ENCODE data around the gene CDR2L.

The CDR2L gene

DNA sequence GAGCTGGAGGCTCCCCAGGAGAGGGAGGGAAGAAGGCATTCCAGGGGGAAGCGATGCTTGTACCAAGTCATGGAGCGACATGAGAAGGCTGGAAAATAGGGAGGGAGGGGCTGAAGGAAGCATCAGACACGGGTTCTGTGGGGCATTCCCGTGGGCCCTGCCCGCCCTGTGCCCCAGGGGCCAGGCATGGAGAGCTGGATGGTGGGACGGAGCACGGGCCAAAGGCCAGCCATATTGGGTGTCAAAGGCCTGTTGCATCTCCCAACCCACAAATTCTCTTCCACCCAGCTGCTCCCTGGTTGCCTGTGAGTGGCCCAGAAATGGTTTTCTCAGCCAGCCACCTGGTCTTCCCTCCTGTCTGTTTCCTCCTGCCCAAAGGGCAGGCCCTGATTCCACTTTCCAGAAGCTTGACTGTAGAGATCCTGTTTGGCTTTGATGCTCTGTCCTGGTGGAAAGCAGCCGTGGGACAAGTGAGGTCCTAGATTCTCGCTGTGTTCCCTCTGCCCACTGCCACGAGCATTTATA, 3.2 kb downstream of the CDR2L start:
- H3K27me3 ChIP-seq (replicated peaks; ENCODE audit: control insufficient read depth, insufficient read depth, low read length) = no peaks in the 10 kb centered on the region; the same call in 1 of the 2 replicates
- no peak overlapping the region for H3K4me3 ChIP-seq (replicated peaks; ENCODE audit: low read depth, low read length)
- no peaks in the 10 kb centered on the region for H3K36me3 ChIP-seq (ENCODE audit: control insufficient read depth, insufficient read depth, low read length)
- TF ChIP-seq, protein P1, sequence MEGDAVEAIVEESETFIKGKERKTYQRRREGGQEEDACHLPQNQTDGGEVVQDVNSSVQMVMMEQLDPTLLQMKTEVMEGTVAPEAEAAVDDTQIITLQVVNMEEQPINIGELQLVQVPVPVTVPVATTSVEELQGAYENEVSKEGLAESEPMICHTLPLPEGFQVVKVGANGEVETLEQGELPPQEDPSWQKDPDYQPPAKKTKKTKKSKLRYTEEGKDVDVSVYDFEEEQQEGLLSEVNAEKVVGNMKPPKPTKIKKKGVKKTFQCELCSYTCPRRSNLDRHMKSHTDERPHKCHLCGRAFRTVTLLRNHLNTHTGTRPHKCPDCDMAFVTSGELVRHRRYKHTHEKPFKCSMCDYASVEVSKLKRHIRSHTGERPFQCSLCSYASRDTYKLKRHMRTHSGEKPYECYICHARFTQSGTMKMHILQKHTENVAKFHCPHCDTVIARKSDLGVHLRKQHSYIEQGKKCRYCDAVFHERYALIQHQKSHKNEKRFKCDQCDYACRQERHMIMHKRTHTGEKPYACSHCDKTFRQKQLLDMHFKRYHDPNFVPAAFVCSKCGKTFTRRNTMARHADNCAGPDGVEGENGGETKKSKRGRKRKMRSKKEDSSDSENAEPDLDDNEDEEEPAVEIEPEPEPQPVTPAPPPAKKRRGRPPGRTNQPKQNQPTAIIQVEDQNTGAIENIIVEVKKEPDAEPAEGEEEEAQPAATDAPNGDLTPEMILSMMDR (IDR thresholded peaks at IDR 0.05; ENCODE audit: insufficient read depth, low read length, poor library complexity, severe bottlenecking) = no peak
- DNase-seq (ENCODE audit: extremely low read depth, insufficient read length) = no peak

- Histone ChIP-seq H3K36me3 (ENCODE audit: control insufficient read depth, insufficient read depth, low read length) (no peaks in the 10 kb centered on the region), H3K4me3 (replicated peaks; ENCODE audit: low read depth, low read length) (no peak overlapping the region), H3K27me3 (replicated peaks; ENCODE audit: control insufficient read depth, insufficient read depth, low read length) (no peaks in the 10 kb centered on the region; the same call in 1 of the 2 replicates)
- TF ChIP-seq, protein P1 (IDR thresholded peaks at IDR 0.05; ENCODE audit: insufficient read depth, low read length, poor library complexity, severe bottlenecking) = no peak
- DNase-seq (ENCODE audit: extremely low read depth, insufficient read length) = no peak
These were observed 4.8 kb downstream of the CDR2L start for GRCh38 chr17:74992223-74992622.

DNA sequence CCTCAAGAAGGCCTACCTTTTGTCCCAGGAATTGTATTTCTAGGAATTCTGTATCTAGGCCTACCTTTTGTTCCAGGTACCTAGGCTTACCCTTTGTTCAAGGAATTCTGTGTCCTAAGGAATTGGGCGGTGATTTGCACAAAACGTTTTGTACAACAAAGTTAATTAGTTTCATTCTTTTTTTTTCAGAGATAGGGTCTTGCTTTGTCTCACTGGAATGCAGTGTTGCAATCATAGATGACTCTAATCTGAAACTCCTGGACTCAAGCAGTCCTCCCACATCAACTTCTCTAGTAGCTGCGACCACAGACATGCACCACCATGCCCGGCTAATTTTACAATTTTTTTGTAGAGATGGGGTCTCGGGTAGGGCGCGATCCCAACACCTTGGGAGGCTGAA, 7.0 kb downstream of the CDR2L start:
- H3K4me3 ChIP-seq (replicated peaks; ENCODE audit: low read depth, low read length) = no peak overlapping the region
- H3K36me3 ChIP-seq (ENCODE audit: control insufficient read depth, insufficient read depth, low read length) = no peaks in the 10 kb centered on the region
- TF ChIP-seq, protein P1 (IDR thresholded peaks at IDR 0.05; ENCODE audit: insufficient read depth, low read length, poor library complexity, severe bottlenecking) = no peak
- no peak for DNase-seq (ENCODE audit: extremely low read depth, insufficient read length)
- no peaks in the 10 kb centered on the region; the same call in 1 of the 2 replicates for H3K27me3 ChIP-seq (replicated peaks; ENCODE audit: control insufficient read depth, insufficient read depth, low read length)

- TF ChIP-seq, protein P1 (IDR thresholded peaks at IDR 0.05; ENCODE audit: insufficient read depth, low read length, poor library complexity, severe bottlenecking) = no peak
- Histone ChIP-seq H3K27me3 (replicated peaks; ENCODE audit: control insufficient read depth, insufficient read depth, low read length) (no peaks in the 10 kb centered on the region), H3K36me3 (ENCODE audit: control insufficient read depth, insufficient read depth, low read length) (no peaks in the 10 kb centered on the region), H3K4me3 (replicated peaks; ENCODE audit: low read depth, low read length) (no peak overlapping the region)
- no peak for DNase-seq (ENCODE audit: extremely low read depth, insufficient read length)
These were observed 8.4 kb downstream of the CDR2L start for GRCh38 chr17:74995847-74996246.

DNA sequence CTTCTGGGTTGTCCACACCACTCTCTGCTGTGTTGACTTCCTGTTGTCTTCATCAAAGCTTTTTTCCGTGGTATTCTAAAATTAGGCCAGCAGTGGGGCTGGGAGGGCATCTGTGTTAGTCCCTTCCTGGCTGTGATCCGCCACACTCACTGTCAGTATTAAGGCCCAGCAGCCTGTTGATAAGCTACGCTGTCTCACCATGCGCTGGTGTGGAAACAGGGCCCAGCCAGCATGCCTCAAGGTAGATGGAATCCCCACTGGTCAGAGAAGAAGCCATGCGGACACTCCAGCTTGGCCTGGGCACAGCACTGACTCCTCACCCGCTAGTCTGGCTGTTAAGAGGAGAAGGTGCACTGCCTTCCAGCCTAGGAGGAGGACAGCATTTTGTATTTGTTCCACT, 11.4 kb downstream of the CDR2L start:
- TF ChIP-seq, protein P1 (IDR thresholded peaks at IDR 0.05; ENCODE audit: insufficient read depth, low read length, poor library complexity, severe bottlenecking) = no peak
- no peak overlapping the region for H3K4me3 ChIP-seq (replicated peaks; ENCODE audit: low read depth, low read length)
- no peak for DNase-seq (ENCODE audit: extremely low read depth, insufficient read length)
- H3K36me3 ChIP-seq (ENCODE audit: control insufficient read depth, insufficient read depth, low read length) = no peaks in the 10 kb centered on the region
- no peaks in the 10 kb centered on the region; the same call in 1 of the 2 replicates for H3K27me3 ChIP-seq (replicated peaks; ENCODE audit: control insufficient read depth, insufficient read depth, low read length)

DNA sequence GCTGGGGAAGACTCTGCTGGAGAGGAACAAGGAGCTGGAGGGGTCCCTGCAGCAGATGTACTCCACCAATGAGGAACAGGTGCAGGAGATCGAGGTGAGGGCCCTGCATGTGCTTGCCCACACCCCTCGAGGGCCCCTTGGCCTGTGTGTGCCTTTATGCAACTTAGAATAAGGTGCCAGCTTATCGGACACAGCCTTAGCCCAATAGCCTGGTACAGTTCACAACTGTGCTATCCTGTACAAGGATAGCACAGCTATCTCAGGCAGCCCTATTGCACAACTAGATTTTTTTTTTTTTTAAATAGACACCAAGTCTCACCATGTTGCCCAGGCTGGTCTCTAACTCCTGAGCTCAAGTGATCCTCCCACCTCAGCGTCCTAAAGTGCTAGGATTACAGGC, 12.1 kb downstream of the CDR2L start:
- TF ChIP-seq, protein P1 (IDR thresholded peaks at IDR 0.05; ENCODE audit: insufficient read depth, low read length, poor library complexity, severe bottlenecking) = no peak
- no peaks in the 10 kb centered on the region for H3K36me3 ChIP-seq (ENCODE audit: control insufficient read depth, insufficient read depth, low read length)
- H3K4me3 ChIP-seq (replicated peaks; ENCODE audit: low read depth, low read length) = no peak overlapping the region
- no peaks in the 10 kb centered on the region; the same call in 1 of the 2 replicates for H3K27me3 ChIP-seq (replicated peaks; ENCODE audit: control insufficient read depth, insufficient read depth, low read length)
- DNase-seq (ENCODE audit: extremely low read depth, insufficient read length) = no peak

Data from GM06990 (cell line).